PFSK-1 (cell line): ENCODE measurements around the gene ANKHD1.

Experiments
- POLR2AphosphoS5 ChIP-seq: IDR thresholded peaks from 2 replicates; pipeline ENCODE4 v1.6.1; 2012; ENCODE audit warnings: low read depth, mild to moderate bottlenecking, control low read depth, low read length, moderate library complexity
- SIN3A ChIP-seq: IDR thresholded peaks from 2 replicates; pipeline ENCODE4 v1.6.1; 2012; ENCODE audit warnings: mild to moderate bottlenecking, low read length, moderate library complexity, borderline replicate concordance; ENCODE audit not compliant: insufficient read depth
- TAF1 ChIP-seq: IDR thresholded peaks from 2 replicates; pipeline ENCODE4 v1.6.1; 2012; ENCODE audit warnings: low read length, control low read depth, borderline replicate concordance; ENCODE audit not compliant: insufficient read depth
- TF ChIP-seq, protein P1 (sequence below), 2 experiments: IDR thresholded peaks; 2 replicates each; pipeline versions ENCODE4 v1.6.1 to v1.8.0; 2011 to 2012; ENCODE audit warnings: low read depth in 2 of 2, low read length in 2 of 2, control low read depth in 1 of 2, inconsistent platforms in 1 of 2, mild to moderate bottlenecking in 1 of 2, moderate library complexity in 1 of 2; ENCODE audit not compliant: insufficient read depth in 1 of 2

DNA sequence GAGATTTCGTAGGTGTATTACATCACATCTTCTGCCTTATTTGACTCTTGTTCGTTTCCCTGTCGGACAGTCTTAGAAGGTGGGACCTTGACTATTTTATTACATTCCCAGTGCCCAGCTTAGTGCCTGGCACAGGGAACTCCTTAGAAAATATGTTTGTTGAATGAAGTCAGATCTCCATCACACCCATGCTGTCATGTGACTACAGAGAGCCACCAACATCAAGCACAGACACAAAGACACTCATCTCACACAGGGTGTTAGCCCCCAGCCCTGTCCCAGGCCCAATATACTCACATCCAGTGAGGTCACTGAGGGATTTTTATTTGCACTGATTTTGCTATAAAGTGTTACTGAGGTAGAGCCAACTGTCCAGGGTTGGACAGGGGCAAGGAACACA lies 156.3 kb downstream of the ANKHD1 start:
- TF ChIP-seq TAF1: no peak
- TF ChIP-seq POLR2AphosphoS5: no peak
- TF ChIP-seq, protein P1, sequence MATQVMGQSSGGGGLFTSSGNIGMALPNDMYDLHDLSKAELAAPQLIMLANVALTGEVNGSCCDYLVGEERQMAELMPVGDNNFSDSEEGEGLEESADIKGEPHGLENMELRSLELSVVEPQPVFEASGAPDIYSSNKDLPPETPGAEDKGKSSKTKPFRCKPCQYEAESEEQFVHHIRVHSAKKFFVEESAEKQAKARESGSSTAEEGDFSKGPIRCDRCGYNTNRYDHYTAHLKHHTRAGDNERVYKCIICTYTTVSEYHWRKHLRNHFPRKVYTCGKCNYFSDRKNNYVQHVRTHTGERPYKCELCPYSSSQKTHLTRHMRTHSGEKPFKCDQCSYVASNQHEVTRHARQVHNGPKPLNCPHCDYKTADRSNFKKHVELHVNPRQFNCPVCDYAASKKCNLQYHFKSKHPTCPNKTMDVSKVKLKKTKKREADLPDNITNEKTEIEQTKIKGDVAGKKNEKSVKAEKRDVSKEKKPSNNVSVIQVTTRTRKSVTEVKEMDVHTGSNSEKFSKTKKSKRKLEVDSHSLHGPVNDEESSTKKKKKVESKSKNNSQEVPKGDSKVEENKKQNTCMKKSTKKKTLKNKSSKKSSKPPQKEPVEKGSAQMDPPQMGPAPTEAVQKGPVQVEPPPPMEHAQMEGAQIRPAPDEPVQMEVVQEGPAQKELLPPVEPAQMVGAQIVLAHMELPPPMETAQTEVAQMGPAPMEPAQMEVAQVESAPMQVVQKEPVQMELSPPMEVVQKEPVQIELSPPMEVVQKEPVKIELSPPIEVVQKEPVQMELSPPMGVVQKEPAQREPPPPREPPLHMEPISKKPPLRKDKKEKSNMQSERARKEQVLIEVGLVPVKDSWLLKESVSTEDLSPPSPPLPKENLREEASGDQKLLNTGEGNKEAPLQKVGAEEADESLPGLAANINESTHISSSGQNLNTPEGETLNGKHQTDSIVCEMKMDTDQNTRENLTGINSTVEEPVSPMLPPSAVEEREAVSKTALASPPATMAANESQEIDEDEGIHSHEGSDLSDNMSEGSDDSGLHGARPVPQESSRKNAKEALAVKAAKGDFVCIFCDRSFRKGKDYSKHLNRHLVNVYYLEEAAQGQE (IDR thresholded peaks at IDR 0.05; ENCODE audit: insufficient read depth in 1 of 2, low read depth in 2 of 2, low read length in 2 of 2): no peak
- no peak for TF ChIP-seq SIN3A
